HG02840 (cell line): Measurements from ENCODE around the gene SMAD3.

ENCODE experiments used
- ATAC-seq: cut with Tn5 transposase; IDR thresholded peaks from one replicate; pipeline ENCODE4 v1.9.1; 2021; ENCODE audit warnings: mild to moderate bottlenecking, moderate library complexity, moderate number of reproducible peaks; ENCODE audit not compliant: unreplicated experiment, low FRiP score

Gene SMAD3

GRCh38 chr15:67175643-67176071, 110.3 kb downstream of the SMAD3 start:
- ATAC-seq, result no peak

GRCh38 chr15:67176195-67176971, 111.0 kb downstream of the SMAD3 start:
- no peak for ATAC-seq

- no peak for ATAC-seq
Measured at GRCh38 chr15:67177752-67178151, 112.3 kb downstream of the SMAD3 start.

- ATAC-seq, result no peak
Measured at GRCh38 chr15:67178569-67179210, 113.3 kb downstream of the SMAD3 start.

- ATAC-seq, result no peak
Measured at GRCh38 chr15:67179411-67179995, 114.1 kb downstream of the SMAD3 start.

- ATAC-seq, result no peak
Measured at GRCh38 chr15:67180035-67180434, 114.6 kb downstream of the SMAD3 start.

GRCh38 chr15:67180514-67181191, 115.3 kb downstream of the SMAD3 start:
- ATAC-seq, result no peak

GRCh38 chr15:67181221-67181639, 115.8 kb downstream of the SMAD3 start:
- no peak for ATAC-seq

- no peak for ATAC-seq
Measured at GRCh38 chr15:67183443-67184169, 118.2 kb downstream of the SMAD3 start.

- no peak for ATAC-seq
Measured at GRCh38 chr15:67184208-67184925, 119.0 kb downstream of the SMAD3 start.

- no peak for ATAC-seq
Measured at GRCh38 chr15:67185051-67185450, 119.6 kb downstream of the SMAD3 start.

- ATAC-seq, result no peak
Measured at GRCh38 chr15:67185621-67186225, 120.3 kb downstream of the SMAD3 start.

- no peak for ATAC-seq
Measured at GRCh38 chr15:67186226-67186649, 120.8 kb downstream of the SMAD3 start.

- ATAC-seq, result no peak
Measured at GRCh38 chr15:67186688-67187087, 121.3 kb downstream of the SMAD3 start.

- ATAC-seq, result no peak
Measured at GRCh38 chr15:67187351-67187854, 122.0 kb downstream of the SMAD3 start.

- ATAC-seq, result no peak
Measured at GRCh38 chr15:67188551-67189218, 123.3 kb downstream of the SMAD3 start.

GRCh38 chr15:67189326-67190051, 124.1 kb downstream of the SMAD3 start:
- no peak for ATAC-seq

GRCh38 chr15:67190326-67190725, 124.9 kb downstream of the SMAD3 start:
- no peak for ATAC-seq
